ENCODE measurements around the gene PITHD1.

GRCh38 chr1:23751815-23752200, 26.4 kb upstream of the PITHD1 start:
- no peak for TF ChIP-seq POLR2A (IDR thresholded peaks at IDR 0.05)
- TF ChIP-seq CTCF (IDR thresholded peaks at IDR 0.05): no peak
